ENCODE data around the gene EPB42.
"Not testable (repeated sequence)": the region's sequence is repeated elsewhere in the genome, so short reads cannot be mapped to it uniquely, and the experiment has no call there.

The EPB42 gene

GRCh38 chr15:43212299-43212698 lies 8.5 kb downstream of the EPB42 start:
- no peak for DNase-seq (ENCODE audit: low read depth in 2 of 2)

- DNase-seq (ENCODE audit: low read depth in 2 of 2) = no peak
Measured at GRCh38 chr15:43211224-43211735, 9.5 kb downstream of the EPB42 start.

- no peak for DNase-seq (ENCODE audit: low read depth in 2 of 2)
Measured at GRCh38 chr15:43210807-43211206, 10.0 kb downstream of the EPB42 start.

GRCh38 chr15:43210172-43210745 lies 10.6 kb downstream of the EPB42 start:
- no peak for DNase-seq (ENCODE audit: low read depth in 2 of 2)

- no peak for DNase-seq (ENCODE audit: low read depth in 2 of 2)
Measured at GRCh38 chr15:43209059-43209824, 11.6 kb downstream of the EPB42 start.

- DNase-seq (ENCODE audit: low read depth in 2 of 2) = no peak
Measured at GRCh38 chr15:43208052-43209002, 12.5 kb downstream of the EPB42 start.

- DNase-seq (ENCODE audit: low read depth in 2 of 2) = no peak
Measured at GRCh38 chr15:43207024-43207423, 13.8 kb downstream of the EPB42 start.

GRCh38 chr15:43206054-43206453 lies 14.8 kb downstream of the EPB42 start:
- no peak for DNase-seq (ENCODE audit: low read depth in 2 of 2)

GRCh38 chr15:43204016-43204901 lies 16.6 kb downstream of the EPB42 start:
- peak; percentile 28 to 35 for DNase-seq (ENCODE audit: low read depth in 2 of 2)

GRCh38 chr15:43199945-43200488 lies 20.8 kb downstream of the EPB42 start:
- no peak for DNase-seq (ENCODE audit: low read depth in 2 of 2)

- no peak for DNase-seq (ENCODE audit: low read depth in 2 of 2)
Measured at GRCh38 chr15:43198992-43199391, 21.8 kb downstream of the EPB42 start.

- not testable (repeated sequence) for DNase-seq (ENCODE audit: low read depth in 2 of 2)
Measured at GRCh38 chr15:43198556-43198955, 22.3 kb downstream of the EPB42 start.

- DNase-seq (ENCODE audit: low read depth in 2 of 2) = not testable (repeated sequence)
Measured at GRCh38 chr15:43197773-43198172, 23.0 kb downstream of the EPB42 start.

- no peak for DNase-seq (ENCODE audit: low read depth in 2 of 2)
Measured at GRCh38 chr15:43196760-43197548, 23.9 kb downstream of the EPB42 start.

GRCh38 chr15:43194795-43195194 lies 26.0 kb downstream of the EPB42 start:
- DNase-seq (ENCODE audit: low read depth in 2 of 2) = no peak

GRCh38 chr15:43193710-43194109 lies 27.1 kb downstream of the EPB42 start:
- DNase-seq (ENCODE audit: low read depth in 2 of 2) = no peak

- no peak for DNase-seq (ENCODE audit: low read depth in 2 of 2)
Measured at GRCh38 chr15:43190178-43190577, 30.6 kb downstream of the EPB42 start.

GRCh38 chr15:43189296-43189695 lies 31.5 kb downstream of the EPB42 start:
- DNase-seq (ENCODE audit: low read depth in 2 of 2) = no peak

GRCh38 chr15:43187544-43188155 lies 33.2 kb downstream of the EPB42 start:
- no peak for DNase-seq (ENCODE audit: low read depth in 2 of 2)

- peak; percentile 5 to 10 for DNase-seq (ENCODE audit: low read depth in 2 of 2)
Measured at GRCh38 chr15:43186003-43186353, 34.8 kb downstream of the EPB42 start.

All from stimulated activated CD4-positive, alpha-beta T cell treated with anti-CD3 and anti-CD28 coated beads, Interleukin-4, amount 100 ng/mL, for 48 hours (primary cell).